Measurements from ENCODE around the gene ADGRG3.

The ADGRG3 gene

DNA sequence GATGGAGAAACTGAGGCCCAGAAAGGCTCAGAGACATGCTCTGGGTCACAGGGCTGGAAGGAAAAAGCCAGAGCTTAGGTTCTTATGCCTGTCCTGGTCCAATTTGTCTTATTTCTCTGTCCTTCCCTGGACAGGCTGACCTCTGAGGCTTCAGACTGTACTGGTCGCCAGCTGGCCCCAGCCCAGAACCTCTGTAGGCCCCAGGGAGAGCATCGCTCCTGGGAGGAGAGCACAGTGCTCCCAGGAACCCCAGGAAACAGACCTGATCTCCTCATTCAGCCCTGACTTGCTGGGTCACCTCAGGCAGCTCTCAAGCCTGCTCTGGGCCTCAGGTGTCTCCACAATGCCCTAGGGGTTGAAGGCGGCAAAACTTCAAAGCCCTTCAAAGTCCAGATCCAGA lies 31.4 kb downstream of the ADGRG3 start:
- H3K27me3 ChIP-seq (replicated peaks; ENCODE audit: control insufficient read depth, insufficient read depth, low read length): peaks cover 34% of the 10 kb centered on the region
- H3K36me3 ChIP-seq (ENCODE audit: control insufficient read depth, insufficient read depth, low read length, severe bottlenecking): no peaks in the 10 kb centered on the region
- H3K9ac ChIP-seq (ENCODE audit: low read length): no peak overlapping the region
- no peaks in the 10 kb centered on the region for H3K9me3 ChIP-seq (ENCODE audit: control insufficient read depth, low read length)
- no peak for DNase-seq (ENCODE audit: low read depth)
- no peak overlapping the region for H3K4me3 ChIP-seq (ENCODE audit: low read length)
- no peaks in the 10 kb centered on the region for H3K4me1 ChIP-seq (ENCODE audit: control insufficient read depth, insufficient read depth, low read length)

DNA sequence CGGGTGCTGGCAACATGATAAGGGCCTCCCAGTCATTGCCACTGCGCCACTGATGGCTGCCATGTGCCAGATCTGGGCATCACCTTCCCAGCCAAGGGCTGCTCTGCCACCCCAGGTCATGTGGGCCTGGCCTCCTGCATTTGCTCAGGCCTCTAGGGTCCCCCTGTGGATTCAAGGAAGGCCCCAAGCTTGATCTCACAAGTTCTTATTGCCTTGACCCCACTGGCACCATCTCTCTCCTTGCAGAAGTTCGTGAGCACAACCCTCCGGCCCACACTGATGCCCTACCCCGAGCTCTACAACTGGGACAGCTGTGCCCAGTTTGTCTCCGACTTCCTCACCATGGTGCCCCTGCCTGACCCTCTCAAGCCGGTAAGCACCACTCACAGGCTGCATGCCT lies 31.8 kb downstream of the ADGRG3 start:
- no peak for DNase-seq (ENCODE audit: low read depth)
- no peak overlapping the region for H3K4me3 ChIP-seq (ENCODE audit: low read length)
- peaks cover 36% of the 10 kb centered on the region for H3K27me3 ChIP-seq (replicated peaks; ENCODE audit: control insufficient read depth, insufficient read depth, low read length)

DNA sequence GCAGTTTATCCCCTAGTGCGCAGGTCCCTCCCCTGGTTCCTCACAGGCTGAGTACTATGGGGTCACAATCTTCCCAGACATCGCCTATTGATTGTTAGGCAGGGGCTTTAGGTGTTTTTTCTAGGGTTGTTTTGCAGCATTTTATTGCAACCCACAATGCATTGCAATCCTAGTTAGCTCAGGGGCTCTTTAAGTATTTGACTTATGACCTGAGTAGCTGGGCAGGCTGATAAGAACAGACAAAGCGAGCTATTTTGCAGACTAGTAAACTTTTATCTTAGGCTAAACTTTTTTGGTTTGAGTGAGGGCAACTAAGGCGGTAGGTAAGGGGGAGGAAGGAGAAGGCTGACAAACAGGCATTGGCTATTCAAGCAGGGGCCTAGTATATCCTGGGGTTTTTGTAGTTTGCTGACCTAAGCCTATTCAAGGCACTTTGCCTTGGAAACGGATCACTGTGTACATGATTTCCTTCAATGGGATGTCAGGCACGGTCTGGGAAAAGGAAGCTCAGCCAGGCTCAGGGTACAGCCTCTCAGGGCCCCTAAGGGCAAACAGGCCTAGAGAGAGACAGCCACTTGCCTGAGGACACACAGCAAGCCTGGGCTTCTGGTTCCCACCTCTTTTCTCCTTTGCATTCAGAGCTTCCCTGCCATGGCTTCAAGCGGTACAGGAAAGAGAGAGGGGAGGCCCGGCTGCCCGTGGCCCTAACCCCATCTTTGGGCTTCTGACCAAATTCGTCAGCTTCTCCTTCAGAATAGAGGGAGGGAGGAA lies 32.9 kb downstream of the ADGRG3 start:
- H3K9me3 ChIP-seq (ENCODE audit: control insufficient read depth, low read length): peaks cover 4% of the 10 kb centered on the region
- peaks cover 36% of the 10 kb centered on the region for H3K27me3 ChIP-seq (replicated peaks; ENCODE audit: control insufficient read depth, insufficient read depth, low read length)
- H3K36me3 ChIP-seq (ENCODE audit: control insufficient read depth, insufficient read depth, low read length, severe bottlenecking): no peaks in the 10 kb centered on the region
- H3K4me1 ChIP-seq (ENCODE audit: control insufficient read depth, insufficient read depth, low read length): no peaks in the 10 kb centered on the region
- no peak for DNase-seq (ENCODE audit: low read depth)
- H3K4me3 ChIP-seq (ENCODE audit: low read length): no peak overlapping the region
- no peak overlapping the region for H3K9ac ChIP-seq (ENCODE audit: low read length)

More for the DNA sequence above, 31.8 kb downstream of the ADGRG3 start:
- Histone ChIP-seq H3K4me1 (ENCODE audit: control insufficient read depth, insufficient read depth, low read length) (no peaks in the 10 kb centered on the region), H3K9me3 (ENCODE audit: control insufficient read depth, low read length) (no peaks in the 10 kb centered on the region), H3K9ac (ENCODE audit: low read length) (no peak overlapping the region), H3K36me3 (ENCODE audit: control insufficient read depth, insufficient read depth, low read length, severe bottlenecking) (no peaks in the 10 kb centered on the region)

DNA sequence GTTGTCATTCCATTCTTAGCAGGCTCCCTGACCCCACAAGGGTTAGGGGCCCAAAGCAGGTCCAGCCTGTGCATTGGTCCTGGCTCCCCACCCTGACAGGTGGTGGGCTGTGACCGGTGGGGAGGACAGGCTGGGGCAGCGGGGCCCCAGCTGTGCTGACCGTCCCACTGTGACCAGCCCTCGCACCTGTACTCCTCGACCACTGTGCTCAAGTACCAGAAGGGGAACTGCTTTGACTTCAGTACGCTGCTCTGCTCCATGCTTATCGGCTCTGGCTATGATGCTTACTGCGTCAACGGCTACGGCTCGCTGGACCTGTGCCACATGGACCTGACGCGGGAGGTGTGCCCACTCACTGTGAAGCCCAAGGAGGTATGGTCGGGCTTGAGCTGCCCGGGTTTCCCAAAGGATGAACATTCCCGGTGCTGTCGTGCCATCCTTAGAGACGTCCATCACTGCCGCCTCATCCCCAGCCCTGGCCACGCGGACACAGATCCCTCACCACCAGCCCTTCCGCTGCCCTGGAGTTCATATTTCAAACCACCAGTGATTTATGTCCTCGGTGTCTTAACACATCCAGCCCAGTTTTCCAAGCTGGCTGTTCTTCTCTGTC lies 33.8 kb downstream of the ADGRG3 start:
- H3K4me1 ChIP-seq (ENCODE audit: control insufficient read depth, insufficient read depth, low read length): no peaks in the 10 kb centered on the region
- no peak for DNase-seq (ENCODE audit: low read depth)
- peaks cover 36% of the 10 kb centered on the region for H3K27me3 ChIP-seq (replicated peaks; ENCODE audit: control insufficient read depth, insufficient read depth, low read length)
- no peak overlapping the region for H3K9ac ChIP-seq (ENCODE audit: low read length)
- H3K4me3 ChIP-seq (ENCODE audit: low read length): no peak overlapping the region
- H3K9me3 ChIP-seq (ENCODE audit: control insufficient read depth, low read length): peaks cover 4% of the 10 kb centered on the region
- H3K36me3 ChIP-seq (ENCODE audit: control insufficient read depth, insufficient read depth, low read length, severe bottlenecking): no peaks in the 10 kb centered on the region

DNA sequence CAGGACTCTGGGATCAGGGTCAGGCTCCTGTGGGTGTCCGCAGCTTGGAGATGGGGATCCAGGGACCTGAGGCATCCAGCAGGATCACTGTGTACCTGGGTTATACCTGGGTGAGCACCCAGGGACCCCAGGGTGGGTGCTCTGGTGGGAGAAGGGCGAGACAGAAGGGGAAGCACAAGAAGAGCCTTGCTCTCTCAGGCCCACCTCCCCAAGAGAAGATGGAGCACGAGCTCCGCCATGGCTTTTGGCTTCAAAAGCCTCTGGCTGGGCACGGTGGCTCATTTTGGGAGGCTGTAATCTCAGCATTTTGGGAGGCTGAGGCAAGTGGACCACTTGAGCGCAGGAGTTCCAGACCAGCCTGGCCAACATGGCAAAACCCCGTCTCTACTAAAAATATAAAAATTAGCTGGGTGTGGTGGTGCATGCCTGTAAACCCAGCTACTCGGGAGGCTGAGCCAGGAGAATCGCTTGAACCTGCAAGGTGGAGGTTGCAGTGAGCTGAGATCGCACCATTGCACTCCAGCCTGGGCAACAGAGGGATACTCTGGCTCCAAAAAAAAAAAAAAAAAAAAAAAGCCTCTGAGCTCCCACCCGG lies 35.4 kb downstream of the ADGRG3 start:
- Histone ChIP-seq H3K36me3 (ENCODE audit: control insufficient read depth, insufficient read depth, low read length, severe bottlenecking) (no peaks in the 10 kb centered on the region), H3K4me1 (ENCODE audit: control insufficient read depth, insufficient read depth, low read length) (no peaks in the 10 kb centered on the region), H3K4me3 (ENCODE audit: low read length) (no peak overlapping the region), H3K9me3 (ENCODE audit: control insufficient read depth, low read length) (peaks cover 4% of the 10 kb centered on the region), H3K27me3 (replicated peaks; ENCODE audit: control insufficient read depth, insufficient read depth, low read length) (peaks cover 31% of the 10 kb centered on the region), H3K9ac (ENCODE audit: low read length) (no peak overlapping the region)
- DNase-seq (ENCODE audit: low read depth): no peak

DNA sequence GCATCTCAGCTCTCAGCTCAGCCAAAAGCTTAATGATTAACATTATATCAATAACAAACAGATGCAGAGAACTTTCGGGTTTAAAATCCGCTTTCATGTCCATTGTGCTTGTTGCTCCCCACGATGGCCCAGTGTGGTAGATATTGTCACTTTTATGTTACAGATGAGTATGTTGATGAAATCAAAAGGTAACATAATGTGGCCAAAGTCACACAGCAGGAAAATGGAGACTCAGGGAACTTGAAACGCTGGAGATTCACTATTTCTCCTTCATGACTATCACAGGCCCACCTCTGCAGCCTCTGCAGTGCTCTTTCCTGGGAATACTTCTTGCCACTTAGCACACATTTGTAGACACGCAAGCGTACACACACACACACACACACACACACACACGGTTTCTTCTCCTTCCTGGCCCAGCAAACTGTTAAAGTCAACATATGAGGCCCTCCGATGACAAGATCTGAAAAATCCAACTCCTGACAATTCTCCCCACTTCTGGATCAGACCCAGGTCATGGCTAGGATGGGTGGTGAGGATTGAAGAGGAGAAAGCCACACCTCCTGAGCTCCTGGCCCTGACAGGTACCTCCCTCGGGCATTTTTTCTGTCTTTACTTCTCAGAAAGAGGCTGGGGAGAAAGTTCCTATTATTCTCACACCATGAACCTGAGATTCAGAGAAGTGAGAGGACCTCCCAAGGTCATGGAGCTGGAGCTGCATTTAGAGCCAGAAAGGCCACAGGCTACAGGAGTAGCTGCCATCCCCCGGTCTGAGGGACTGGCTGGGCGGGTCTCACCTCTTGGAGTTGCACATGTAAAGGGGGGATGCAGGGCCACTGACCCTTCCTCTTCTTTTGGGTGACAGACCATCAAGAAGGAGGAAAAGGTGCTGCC lies 36.2 kb downstream of the ADGRG3 start:
- H3K27me3 ChIP-seq (replicated peaks; ENCODE audit: control insufficient read depth, insufficient read depth, low read length): peaks cover 27% of the 10 kb centered on the region
- no peaks in the 10 kb centered on the region for H3K36me3 ChIP-seq (ENCODE audit: control insufficient read depth, insufficient read depth, low read length, severe bottlenecking)
- H3K9ac ChIP-seq (ENCODE audit: low read length): no peak overlapping the region
- H3K9me3 ChIP-seq (ENCODE audit: control insufficient read depth, low read length): peaks cover 4% of the 10 kb centered on the region
- no peak overlapping the region for H3K4me3 ChIP-seq (ENCODE audit: low read length)
- no peak for DNase-seq (ENCODE audit: low read depth)
- no peaks in the 10 kb centered on the region for H3K4me1 ChIP-seq (ENCODE audit: control insufficient read depth, insufficient read depth, low read length)

DNA sequence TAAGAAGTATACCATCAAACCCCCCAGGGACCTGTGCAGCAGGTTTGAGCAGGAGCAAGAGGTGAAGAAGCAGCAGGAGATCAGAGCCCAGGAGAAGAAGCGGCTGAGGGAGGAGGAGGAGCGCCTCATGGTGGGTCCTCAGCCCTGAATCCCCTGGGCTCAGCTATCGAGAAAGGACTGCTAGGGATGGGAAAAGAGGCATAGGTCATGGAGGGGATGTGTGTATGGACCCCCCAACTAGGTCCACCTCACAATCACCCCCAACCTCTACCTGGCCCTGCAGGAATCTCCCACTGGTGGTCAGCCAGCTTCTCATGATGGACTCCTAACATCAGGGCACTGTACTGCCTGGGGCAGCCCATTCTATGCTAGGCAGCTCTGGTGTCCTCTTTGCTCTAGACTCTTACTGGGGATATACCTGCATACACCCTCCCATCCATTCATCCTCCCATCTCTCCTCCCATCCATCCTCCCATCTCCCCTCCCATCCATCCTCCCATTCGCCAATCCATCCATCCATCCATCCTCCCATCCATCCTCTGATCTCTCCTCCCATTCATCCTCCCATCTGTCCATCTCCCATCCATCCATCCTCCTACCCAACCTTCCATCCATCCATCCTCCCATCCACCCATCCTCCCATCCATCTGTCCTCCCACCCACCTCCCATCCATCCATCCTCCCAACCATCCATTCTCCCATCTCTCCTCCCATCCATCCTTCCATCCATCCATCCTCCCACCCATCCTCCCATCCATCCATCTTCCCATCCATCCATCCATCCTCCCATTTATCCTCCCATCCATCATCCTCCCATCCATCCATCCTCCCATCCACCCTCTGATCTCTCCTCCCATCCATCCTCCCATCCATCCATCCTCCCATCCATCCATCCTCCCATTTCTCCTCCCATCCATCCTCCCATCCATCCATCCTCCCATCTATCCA lies 37.1 kb downstream of the ADGRG3 start:
- Histone ChIP-seq H3K9ac (ENCODE audit: low read length) (no peak overlapping the region), H3K36me3 (ENCODE audit: control insufficient read depth, insufficient read depth, low read length, severe bottlenecking) (no peaks in the 10 kb centered on the region), H3K4me3 (ENCODE audit: low read length) (no peak overlapping the region), H3K27me3 (replicated peaks; ENCODE audit: control insufficient read depth, insufficient read depth, low read length) (peaks cover 23% of the 10 kb centered on the region), H3K9me3 (ENCODE audit: control insufficient read depth, low read length) (peaks cover 4% of the 10 kb centered on the region), H3K4me1 (ENCODE audit: control insufficient read depth, insufficient read depth, low read length) (no peaks in the 10 kb centered on the region)
- no peak for DNase-seq (ENCODE audit: low read depth)

DNA sequence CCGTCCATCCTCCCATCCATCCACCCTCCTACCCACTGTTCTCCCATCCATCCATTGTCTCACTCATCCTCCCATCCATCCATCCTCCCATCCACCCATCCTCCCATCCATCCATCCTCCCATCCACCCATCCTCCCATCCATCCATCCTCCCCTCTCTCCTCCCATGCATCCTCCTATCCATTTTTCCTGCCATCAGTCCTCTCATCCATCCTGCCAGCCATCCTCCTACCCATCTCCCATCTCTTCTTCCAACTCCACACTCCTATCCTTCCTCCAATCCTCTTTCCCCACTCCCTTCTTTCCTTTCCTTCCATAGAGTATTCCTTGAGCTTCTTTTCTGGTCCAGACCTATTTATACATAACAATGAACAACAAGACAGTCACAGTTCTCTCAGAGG lies 38.6 kb downstream of the ADGRG3 start:
- DNase-seq (ENCODE audit: low read depth): no peak
- H3K27me3 ChIP-seq (replicated peaks; ENCODE audit: control insufficient read depth, insufficient read depth, low read length): peaks cover 28% of the 10 kb centered on the region
- no peaks in the 10 kb centered on the region for H3K4me1 ChIP-seq (ENCODE audit: control insufficient read depth, insufficient read depth, low read length)
- H3K9ac ChIP-seq (ENCODE audit: low read length): no peak overlapping the region
- peaks cover 4% of the 10 kb centered on the region for H3K9me3 ChIP-seq (ENCODE audit: control insufficient read depth, low read length)
- H3K36me3 ChIP-seq (ENCODE audit: control insufficient read depth, insufficient read depth, low read length, severe bottlenecking): no peaks in the 10 kb centered on the region
- no peak overlapping the region for H3K4me3 ChIP-seq (ENCODE audit: low read length)

DNA sequence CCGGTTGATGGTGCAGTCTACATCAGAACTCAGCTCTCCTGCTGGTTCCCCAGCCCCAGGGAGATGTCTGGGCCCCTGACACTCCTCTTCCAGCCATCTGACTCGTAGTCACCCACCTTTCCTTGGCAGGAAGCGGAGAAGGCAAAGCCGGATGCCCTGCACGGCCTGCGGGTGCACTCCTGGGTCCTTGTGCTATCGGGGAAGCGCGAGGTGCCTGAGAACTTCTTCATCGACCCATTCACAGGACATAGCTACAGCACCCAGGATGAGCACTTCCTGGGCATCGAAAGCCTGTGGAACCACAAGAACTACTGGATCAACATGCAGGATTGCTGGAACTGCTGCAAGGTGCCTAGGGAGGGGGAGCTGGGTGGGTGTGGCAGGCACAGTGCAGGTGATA lies 39.2 kb downstream of the ADGRG3 start:
- Histone ChIP-seq H3K4me1 (ENCODE audit: control insufficient read depth, insufficient read depth, low read length) (no peaks in the 10 kb centered on the region), H3K4me3 (ENCODE audit: low read length) (no peak overlapping the region), H3K27me3 (replicated peaks; ENCODE audit: control insufficient read depth, insufficient read depth, low read length) (peaks cover 31% of the 10 kb centered on the region), H3K9ac (ENCODE audit: low read length) (no peak overlapping the region), H3K9me3 (ENCODE audit: control insufficient read depth, low read length) (peaks cover 4% of the 10 kb centered on the region), H3K36me3 (ENCODE audit: control insufficient read depth, insufficient read depth, low read length, severe bottlenecking) (no peaks in the 10 kb centered on the region)
- no peak for DNase-seq (ENCODE audit: low read depth)

DNA sequence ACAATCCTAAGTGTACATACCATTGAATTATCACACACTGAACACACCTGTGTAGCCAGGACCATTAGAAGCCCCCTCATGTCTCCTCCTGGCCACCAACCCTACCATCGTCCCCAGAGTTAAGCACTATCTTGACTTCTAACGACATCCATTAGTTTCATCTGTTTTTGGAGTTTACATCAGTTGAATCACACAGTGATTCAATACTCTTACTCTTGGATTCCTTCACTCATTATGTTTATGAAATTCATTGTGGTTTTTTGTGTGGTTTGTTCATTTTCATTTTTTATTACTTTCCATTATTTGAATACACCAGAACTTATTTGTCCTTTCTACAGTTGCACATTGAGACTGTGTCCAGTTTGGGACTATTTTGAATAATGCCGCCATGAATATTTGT lies 40.1 kb downstream of the ADGRG3 start:
- H3K9me3 ChIP-seq (ENCODE audit: control insufficient read depth, low read length): peaks cover 4% of the 10 kb centered on the region
- peaks cover 36% of the 10 kb centered on the region for H3K27me3 ChIP-seq (replicated peaks; ENCODE audit: control insufficient read depth, insufficient read depth, low read length)
- no peak for DNase-seq (ENCODE audit: low read depth)
- no peaks in the 10 kb centered on the region for H3K36me3 ChIP-seq (ENCODE audit: control insufficient read depth, insufficient read depth, low read length, severe bottlenecking)
- H3K9ac ChIP-seq (ENCODE audit: low read length): no peak overlapping the region
- no peak overlapping the region for H3K4me3 ChIP-seq (ENCODE audit: low read length)
- no peaks in the 10 kb centered on the region for H3K4me1 ChIP-seq (ENCODE audit: control insufficient read depth, insufficient read depth, low read length)
